ENCODE measurements around the gene CASK.

Gene CASK

GRCh38 chrX:41480508-41481260 lies 442.7 kb downstream of the CASK start:
- no peak for ATAC-seq
- TF ChIP-seq ZFP3 (CRISPR knock-in tag; IDR thresholded peaks at IDR 0.05) (no peak), CREB5 (CRISPR knock-in tag; IDR thresholded peaks at IDR 0.05; ENCODE audit: low read depth) (no peak)

GRCh38 chrX:41478381-41478911 lies 444.9 kb downstream of the CASK start:
- TF ChIP-seq ARNTL (CRISPR knock-in tag; IDR thresholded peaks at IDR 0.05; ENCODE audit: borderline replicate concordance, low read depth) (no peak), ZNF565 (CRISPR knock-in tag; conservative IDR thresholded peaks at IDR 0.05; ENCODE audit: low read depth) (no peak)
- no peak for ATAC-seq

- no peak for ATAC-seq
- TF ChIP-seq OSR1 (CRISPR knock-in tag; IDR thresholded peaks at IDR 0.05) (no peak), ISL1 (CRISPR knock-in tag; IDR thresholded peaks at IDR 0.05) (no peak), CSRNP3 (CRISPR knock-in tag; IDR thresholded peaks at IDR 0.05) (no peak)
Measured at GRCh38 chrX:41475591-41476241, 447.6 kb downstream of the CASK start.

- no peak for TF ChIP-seq TOX (CRISPR knock-in tag; IDR thresholded peaks at IDR 0.05; ENCODE audit: borderline replicate concordance)
- no peak for TF ChIP-seq RARB (CRISPR knock-in tag; IDR thresholded peaks at IDR 0.05)
- TF ChIP-seq POU6F1 (CRISPR knock-in tag; IDR thresholded peaks at IDR 0.05; ENCODE audit: borderline replicate concordance, low read depth), result no peak
- TF ChIP-seq TSHZ2 (CRISPR knock-in tag; IDR thresholded peaks at IDR 0.05), result no peak
- no peak for TF ChIP-seq OSR1 (CRISPR knock-in tag; IDR thresholded peaks at IDR 0.05)
- no peak for TF ChIP-seq GLIS3 (CRISPR knock-in tag; IDR thresholded peaks at IDR 0.05)
- TF ChIP-seq ZNF565 (CRISPR knock-in tag; conservative IDR thresholded peaks at IDR 0.05; ENCODE audit: low read depth), result no peak
- no peak for TF ChIP-seq ZFP30 (CRISPR knock-in tag; IDR thresholded peaks at IDR 0.05)
- no peak for TF ChIP-seq CREB5 (CRISPR knock-in tag; IDR thresholded peaks at IDR 0.05; ENCODE audit: low read depth)
- no peak for TF ChIP-seq ESRRG (CRISPR knock-in tag; IDR thresholded peaks at IDR 0.05)
- no peak for TF ChIP-seq ZFP3 (CRISPR knock-in tag; IDR thresholded peaks at IDR 0.05)
- TF ChIP-seq ZNF8 (CRISPR knock-in tag; IDR thresholded peaks at IDR 0.05), result no peak
- no peak for TF ChIP-seq ZNF70 (CRISPR knock-in tag; IDR thresholded peaks at IDR 0.05)
- TF ChIP-seq TCF4 (CRISPR knock-in tag; IDR thresholded peaks at IDR 0.05; ENCODE audit: borderline replicate concordance), result no peak
- TF ChIP-seq ARNTL (CRISPR knock-in tag; IDR thresholded peaks at IDR 0.05; ENCODE audit: borderline replicate concordance, low read depth), result no peak
- TF ChIP-seq CSDC2 (CRISPR knock-in tag; IDR thresholded peaks at IDR 0.05), result no peak
- no peak for TF ChIP-seq ZC3H10 (CRISPR knock-in tag; IDR thresholded peaks at IDR 0.05)
- ATAC-seq, result no peak
Measured at GRCh38 chrX:41475191-41475590, 448.2 kb downstream of the CASK start.

Data from SK-N-SH treated with all-trans-retinoic acid at 6 μM for 48 hours (cell line).